ENCODE measurements around the gene SH2D3A. TPM values are rescaled to one million over a fixed set of nuclear protein-coding genes. Genes with fewer than 3 reads are reported as not detected.

SH2D3A gene
- total and polyA plus RNA-seq, 7 donors = 0.66 to 42.7 (median 26.9) TPM; not detected in 3

DNA sequence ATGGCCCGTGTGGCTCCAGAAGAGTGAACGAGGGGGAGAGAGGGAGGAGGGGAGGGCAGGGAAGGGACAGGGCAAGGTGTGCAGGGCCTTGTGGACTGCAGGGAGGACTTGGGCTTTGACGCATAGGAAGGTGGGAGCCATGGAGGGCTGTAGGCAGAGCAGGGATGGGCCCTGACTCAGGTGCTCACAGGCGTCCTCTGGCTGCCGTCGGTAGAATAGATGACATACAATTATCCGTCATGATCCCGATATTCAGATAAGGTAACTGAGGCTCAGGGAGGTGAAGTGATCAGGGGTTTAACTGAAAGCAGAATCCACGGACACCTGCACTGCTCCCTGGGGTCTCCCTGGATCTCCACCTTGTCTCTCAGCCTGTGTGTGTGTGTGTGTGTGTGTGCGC is 50.2 kb downstream of the SH2D3A start:
- Histone ChIP-seq H3K4me1 (no peaks in the 10 kb centered on the region), H3K9me3 (no peaks in the 10 kb centered on the region), H3K27me3 (peaks cover 0 to 21% (median 4%) of the 10 kb centered on the region in 3 donors), H3K36me3 (no peaks in the 10 kb centered on the region), H3K27ac (no peak overlapping the region), H3K4me3 (no peak overlapping the region)
- TF ChIP-seq, protein P1, sequence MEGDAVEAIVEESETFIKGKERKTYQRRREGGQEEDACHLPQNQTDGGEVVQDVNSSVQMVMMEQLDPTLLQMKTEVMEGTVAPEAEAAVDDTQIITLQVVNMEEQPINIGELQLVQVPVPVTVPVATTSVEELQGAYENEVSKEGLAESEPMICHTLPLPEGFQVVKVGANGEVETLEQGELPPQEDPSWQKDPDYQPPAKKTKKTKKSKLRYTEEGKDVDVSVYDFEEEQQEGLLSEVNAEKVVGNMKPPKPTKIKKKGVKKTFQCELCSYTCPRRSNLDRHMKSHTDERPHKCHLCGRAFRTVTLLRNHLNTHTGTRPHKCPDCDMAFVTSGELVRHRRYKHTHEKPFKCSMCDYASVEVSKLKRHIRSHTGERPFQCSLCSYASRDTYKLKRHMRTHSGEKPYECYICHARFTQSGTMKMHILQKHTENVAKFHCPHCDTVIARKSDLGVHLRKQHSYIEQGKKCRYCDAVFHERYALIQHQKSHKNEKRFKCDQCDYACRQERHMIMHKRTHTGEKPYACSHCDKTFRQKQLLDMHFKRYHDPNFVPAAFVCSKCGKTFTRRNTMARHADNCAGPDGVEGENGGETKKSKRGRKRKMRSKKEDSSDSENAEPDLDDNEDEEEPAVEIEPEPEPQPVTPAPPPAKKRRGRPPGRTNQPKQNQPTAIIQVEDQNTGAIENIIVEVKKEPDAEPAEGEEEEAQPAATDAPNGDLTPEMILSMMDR (IDR thresholded peaks at IDR 0.05) = no peak
- TF ChIP-seq POLR2A (IDR thresholded peaks at IDR 0.05) (no peak), POLR2AphosphoS5 (IDR thresholded peaks at IDR 0.05) (no peak), EP300 (IDR thresholded peaks at IDR 0.05) (no peak)
- 77 to 82% methylated on average over 10 of the region's 10 CpGs for WGBS, 2 donors
- DNase-seq = no peak
- intact Hi-C loops (cut with DNase I) = no loop called here

DNA sequence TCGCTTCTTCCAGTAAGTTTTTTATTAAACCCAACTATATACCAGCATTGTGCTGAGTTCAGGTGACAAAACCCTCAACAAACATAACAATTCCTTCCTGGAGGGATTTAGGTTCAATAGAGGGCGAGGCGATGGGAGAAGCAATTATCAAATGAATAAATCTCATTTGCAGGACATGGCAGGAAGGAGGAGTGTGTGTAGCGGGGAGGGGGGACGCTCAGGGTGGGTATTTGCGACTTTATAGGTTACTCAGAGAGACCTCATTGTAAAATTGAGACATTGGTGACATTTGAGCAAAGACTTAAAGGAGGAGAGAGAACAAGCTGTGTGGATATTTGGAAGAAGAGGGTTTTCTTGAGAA is 50.6 kb downstream of the SH2D3A start:
- 59 to 67% methylated on average over 6 of the region's 6 CpGs for WGBS, 2 donors
- H3K36me3 ChIP-seq = no peaks in the 10 kb centered on the region
- no peak for DNase-seq
- peaks cover 0 to 24% (median 4%) of the 10 kb centered on the region in 3 donors for H3K27me3 ChIP-seq
- H3K27ac ChIP-seq = no peak overlapping the region
- TF ChIP-seq, protein P1 (IDR thresholded peaks at IDR 0.05) = no peak
- TF ChIP-seq POLR2AphosphoS5 (IDR thresholded peaks at IDR 0.05) (no peak), POLR2A (IDR thresholded peaks at IDR 0.05) (no peak), EP300 (IDR thresholded peaks at IDR 0.05) (no peak)
- H3K4me3 ChIP-seq = no peak overlapping the region
- H3K9me3 ChIP-seq = no peaks in the 10 kb centered on the region
- no peaks in the 10 kb centered on the region for H3K4me1 ChIP-seq
- intact Hi-C loops (cut with DNase I) = no loop called here

DNA sequence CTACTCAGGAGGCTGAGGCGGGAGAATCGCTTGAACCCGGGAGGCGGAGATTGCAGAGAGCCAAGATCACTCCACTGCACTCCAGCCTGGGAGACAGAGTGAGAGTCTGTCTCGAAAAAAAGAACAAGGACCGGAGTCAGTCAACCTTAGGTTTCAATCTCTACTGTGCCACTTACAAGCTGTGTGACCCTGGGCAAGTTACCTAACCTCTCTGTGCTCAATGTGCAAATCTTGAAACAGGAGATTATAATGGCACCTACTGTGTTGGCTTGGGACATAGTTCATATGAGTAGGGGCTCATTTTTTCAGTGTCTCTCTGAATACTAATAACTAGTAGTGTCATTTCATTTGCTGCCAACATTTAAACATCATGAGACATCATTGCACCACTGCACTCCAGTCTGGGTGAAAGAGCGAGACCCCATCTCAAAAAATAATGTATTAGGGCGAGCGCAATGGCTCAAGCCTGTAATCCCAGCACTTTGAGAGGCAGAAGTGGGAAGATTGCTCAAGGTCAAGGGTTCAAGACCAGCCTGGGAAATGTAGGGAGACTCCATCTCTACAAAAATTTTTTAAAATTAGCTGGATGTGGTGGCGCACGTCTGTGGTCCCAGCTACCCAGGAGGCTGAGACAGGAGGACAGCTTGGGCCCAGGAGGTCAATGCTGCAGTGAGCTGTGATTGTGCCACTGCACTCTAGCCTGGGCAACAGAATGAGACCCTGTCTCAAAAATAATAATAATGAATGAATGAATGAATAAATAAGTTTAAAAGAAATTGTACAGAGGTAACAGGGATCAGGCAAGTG is 52.3 kb downstream of the SH2D3A start:
- Histone ChIP-seq H3K36me3 (no peaks in the 10 kb centered on the region), H3K9me3 (no peaks in the 10 kb centered on the region), H3K4me1 (no peaks in the 10 kb centered on the region), H3K4me3 (no peak overlapping the region), H3K27me3 (peaks cover 0 to 39% (median 4%) of the 10 kb centered on the region in 3 donors), H3K27ac (no peak overlapping the region)
- 92 to 93% methylated on average over 11 of the region's 11 CpGs for WGBS, 2 donors
- intact Hi-C loops (cut with DNase I) = no loop called here
- TF ChIP-seq EP300 (IDR thresholded peaks at IDR 0.05) (no peak), POLR2AphosphoS5 (IDR thresholded peaks at IDR 0.05) (no peak)
- no peak for DNase-seq

DNA sequence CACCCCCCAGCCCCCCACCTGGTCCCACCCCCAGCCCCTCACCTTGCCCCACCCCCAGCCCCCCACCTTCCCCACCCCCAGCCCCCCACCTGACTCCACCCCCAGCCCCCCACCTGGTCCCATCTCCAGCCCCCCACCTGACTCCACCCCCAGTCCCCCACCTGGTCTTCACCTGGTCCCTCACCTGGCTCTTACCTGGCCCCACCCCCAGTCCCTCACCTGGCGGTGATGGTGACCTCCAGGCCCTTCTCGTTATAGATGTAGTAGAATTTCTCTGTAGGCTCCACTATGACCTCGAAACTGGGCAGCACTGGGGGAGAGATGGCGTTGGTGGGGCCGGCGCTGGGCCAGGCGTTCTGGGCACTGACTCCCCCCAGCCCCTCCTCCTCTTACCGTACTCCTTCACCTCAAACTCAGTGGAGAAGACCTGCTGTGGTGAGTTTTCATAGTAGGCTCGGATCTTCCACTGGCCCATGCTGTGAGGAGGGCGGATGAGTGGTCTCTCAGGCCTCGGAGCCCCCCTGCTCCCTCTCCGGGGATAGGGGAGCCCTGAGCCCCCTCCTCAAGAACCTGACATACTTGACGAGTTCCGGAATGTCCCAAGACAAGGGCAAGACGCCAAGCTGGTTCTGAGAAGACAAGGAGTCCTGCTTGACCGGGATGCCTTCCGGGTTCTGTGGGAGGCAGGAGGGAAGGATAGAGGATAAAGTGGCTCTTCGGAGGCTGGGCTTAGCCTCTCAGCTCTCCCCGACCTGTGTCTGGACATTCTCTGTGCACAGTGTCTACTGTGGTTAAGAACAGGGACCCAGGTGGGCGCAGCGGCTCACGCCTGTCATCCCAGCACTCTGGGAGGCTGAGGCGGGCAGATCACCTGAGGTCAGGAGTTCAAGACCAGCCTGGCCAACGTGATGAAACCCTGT is 53.2 kb downstream of the SH2D3A start:
- H3K4me1 ChIP-seq = no peaks in the 10 kb centered on the region
- WGBS, 2 donors = 74 to 75% methylated on average over 24 of the region's 24 CpGs
- no peak overlapping the region for H3K27ac ChIP-seq
- intact Hi-C loops (cut with DNase I) = no loop called here
- TF ChIP-seq POLR2AphosphoS5 (IDR thresholded peaks at IDR 0.05) = no peak
- no peak for TF ChIP-seq EP300 (IDR thresholded peaks at IDR 0.05)
- TF ChIP-seq, protein P1 (IDR thresholded peaks at IDR 0.05) = no peak
- TF ChIP-seq POLR2A (IDR thresholded peaks at IDR 0.05) = no peak
- H3K9me3 ChIP-seq = no peaks in the 10 kb centered on the region
- peaks cover 0 to 47% (median 11%) of the 10 kb centered on the region in 3 donors for H3K27me3 ChIP-seq
- H3K36me3 ChIP-seq = no peaks in the 10 kb centered on the region
- no peak overlapping the region for H3K4me3 ChIP-seq
- no peak for DNase-seq
